Activated CD4-positive, CD25-positive, alpha-beta regulatory T cell treated with anti-CD3 and anti-CD28 coated beads, Interleukin-2, amount 50 U/mL, for 24 hours (primary cell): Measurements from ENCODE around the gene MXD3.
"Not testable (repeated sequence)": the region's sequence is repeated elsewhere in the genome, so short reads cannot be mapped to it uniquely, and the experiment has no call there.

Source experiments
- ATAC-seq, 2 donors: fragments of 150-1000 bp; cut with Tn5 transposase; one replicate each; pipeline ENCODE4 v1.10.0; 2021; ENCODE audit warnings: mild to moderate bottlenecking in 1 of 2, moderate library complexity in 1 of 2

Gene MXD3, protein sequence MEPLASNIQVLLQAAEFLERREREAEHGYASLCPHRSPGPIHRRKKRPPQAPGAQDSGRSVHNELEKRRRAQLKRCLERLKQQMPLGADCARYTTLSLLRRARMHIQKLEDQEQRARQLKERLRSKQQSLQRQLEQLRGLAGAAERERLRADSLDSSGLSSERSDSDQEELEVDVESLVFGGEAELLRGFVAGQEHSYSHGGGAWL

DNA sequence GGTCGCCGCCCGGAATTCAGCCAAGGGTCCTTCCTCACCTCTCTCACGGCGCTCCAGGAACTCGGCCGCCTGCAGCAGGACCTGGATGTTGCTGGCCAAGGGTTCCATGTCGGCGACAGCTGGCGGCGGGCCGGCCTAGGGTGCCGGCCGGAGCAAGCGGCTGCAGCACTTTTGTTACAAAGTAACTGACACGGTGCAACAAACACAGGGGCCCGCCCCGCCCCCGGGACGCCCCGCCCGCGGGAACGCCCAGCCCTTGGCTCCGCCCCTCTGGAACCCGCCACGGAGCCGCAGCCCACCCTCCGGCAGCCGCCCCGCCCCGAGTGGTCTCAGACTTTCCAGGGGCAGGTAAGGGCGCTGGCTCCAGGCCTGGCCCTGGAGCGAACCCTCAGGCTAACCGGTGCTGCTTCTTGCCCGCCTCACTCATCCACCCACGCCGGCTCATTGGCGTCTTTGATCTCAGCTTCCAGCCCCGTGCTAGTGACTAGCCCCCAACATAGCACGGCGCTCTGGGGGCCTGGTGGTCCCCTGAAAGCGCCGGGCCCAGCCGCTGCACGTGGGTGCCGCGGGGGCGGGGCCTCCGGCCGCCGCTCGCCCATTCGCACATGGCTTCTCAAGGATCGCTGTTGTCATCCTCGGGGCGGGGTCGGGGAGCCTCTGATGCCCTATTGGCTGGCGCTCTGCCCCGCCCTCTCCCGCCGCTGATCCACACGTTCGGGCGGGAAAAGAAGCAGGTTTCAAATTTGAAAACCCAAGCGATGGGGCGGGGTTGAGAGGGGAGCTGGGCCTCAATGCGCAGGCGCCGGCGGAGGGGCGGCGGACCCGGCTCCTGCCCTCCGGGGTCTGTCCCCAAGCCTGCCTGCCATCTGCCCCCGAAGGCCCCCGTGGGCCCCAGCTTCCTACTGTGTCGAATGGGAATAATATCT lies at the start of gene MXD3:
TSS of gene MXD3 (minus strand) at position 176 of the 926 bp plus-strand sequence. CDS start at position 108, 68 bp downstream.
- ATAC-seq = peak; percentile 92 to 93

DNA sequence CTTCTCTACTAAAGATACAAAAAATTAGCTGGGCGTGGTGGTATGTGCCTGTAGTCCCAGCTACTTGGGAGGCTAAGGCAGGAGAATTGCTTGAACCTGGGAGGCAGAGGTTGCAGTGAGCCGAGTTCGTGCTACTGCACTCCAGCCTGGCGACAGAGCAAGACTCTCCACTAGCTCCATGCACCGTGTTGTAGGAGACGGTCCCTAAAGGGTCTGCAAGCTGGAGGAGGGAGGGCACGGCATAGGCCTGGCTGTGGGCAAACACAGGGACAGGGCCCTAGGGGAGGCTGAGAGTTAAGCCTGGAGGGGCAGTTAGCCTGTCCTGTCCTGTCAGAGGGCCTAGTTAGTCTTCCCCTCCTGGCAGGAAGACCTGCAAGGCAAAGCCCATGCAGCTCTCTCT lies 49.0 kb upstream of the MXD3 start:
- not testable (repeated sequence) for ATAC-seq

DNA sequence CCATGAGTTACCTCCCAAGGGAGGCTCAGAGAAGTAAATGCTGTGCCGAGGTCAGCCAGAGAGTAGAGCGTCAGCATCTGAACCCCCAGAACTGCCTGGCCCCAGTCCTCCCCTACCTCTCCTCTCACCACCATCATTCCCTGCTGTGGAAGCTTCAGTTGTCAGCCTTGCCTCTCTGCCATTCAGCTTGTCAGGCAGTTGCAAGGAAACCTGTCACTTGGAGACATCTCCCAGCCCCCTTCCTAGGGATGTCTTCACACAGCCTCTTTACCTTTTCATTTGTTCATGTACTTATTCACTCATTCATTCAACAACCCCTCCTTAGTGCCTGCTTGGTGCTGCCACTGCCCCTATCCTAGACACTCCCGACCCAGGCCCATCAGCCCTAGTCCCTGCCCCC lies 48.2 kb upstream of the MXD3 start:
- ATAC-seq = no peak

GRCh38 chr5:177359451-177359851 lies 47.8 kb upstream of the MXD3 start:
- ATAC-seq = no peak

- no peak for ATAC-seq
These were observed 46.7 kb upstream of the MXD3 start for GRCh38 chr5:177358370-177358819.

GRCh38 chr5:177357459-177358351 lies 46.0 kb upstream of the MXD3 start, which contains the start of gene RGS14:
Gene RGS14, plus strand, starts transcription at chr5:177357924. Its CDS starts 101 bp downstream, at chr5:177358025.
- peak; percentile 95 for ATAC-seq

GRCh38 chr5:177357146-177357458 lies 45.4 kb upstream of the MXD3 start:
- ATAC-seq = peak in 1 of 2 donors; percentile 3

GRCh38 chr5:177356746-177357145 lies 45.0 kb upstream of the MXD3 start:
- ATAC-seq = no peak

DNA sequence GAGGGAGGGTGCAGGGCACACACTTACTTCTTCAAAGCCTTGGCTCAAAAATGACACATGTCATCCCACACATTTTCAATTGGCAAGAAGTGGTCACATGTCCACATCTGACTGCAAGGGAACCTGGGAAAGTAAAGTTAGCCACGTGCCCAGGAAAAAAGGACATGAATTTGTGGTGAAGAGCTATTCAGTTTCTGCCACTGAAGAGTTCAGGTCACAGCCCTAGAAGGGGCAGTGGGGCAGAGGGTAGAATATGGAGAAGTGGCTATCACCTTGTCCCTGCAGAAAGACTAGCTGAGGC lies 44.1 kb upstream of the MXD3 start:
- ATAC-seq = no peak

DNA sequence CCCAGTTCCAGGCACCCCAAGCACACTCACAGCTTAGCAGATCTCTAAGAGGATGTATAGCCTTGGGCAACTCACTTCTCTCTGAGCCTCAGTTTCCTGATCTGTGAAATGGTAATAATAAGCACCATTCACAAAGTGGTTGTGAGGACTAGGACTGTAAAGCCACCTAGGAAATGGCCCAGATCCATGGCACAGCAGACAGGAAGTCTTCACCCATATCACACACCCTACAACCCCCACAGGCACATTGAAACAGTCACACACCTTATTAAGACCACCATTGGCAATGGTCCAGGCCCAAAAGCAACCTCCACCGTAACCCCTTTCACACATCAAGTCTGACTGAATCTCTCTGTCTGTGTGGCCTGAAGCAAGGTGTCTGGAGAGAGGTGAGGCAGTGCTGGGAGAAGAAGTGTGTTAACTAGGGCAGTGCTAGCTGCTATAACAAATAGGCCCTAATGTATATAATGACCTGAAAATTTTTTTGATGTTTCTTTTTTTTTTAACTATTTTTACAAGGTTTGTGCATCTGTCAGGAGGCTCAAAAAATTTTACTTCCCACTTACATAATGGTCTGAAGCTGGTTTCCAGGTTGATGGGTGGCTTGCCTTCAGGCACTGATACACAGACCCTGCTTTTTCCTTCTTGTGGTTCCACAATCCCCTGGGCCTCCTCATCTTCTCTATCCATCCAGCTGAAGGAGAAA lies 43.6 kb upstream of the MXD3 start:
- no peak for ATAC-seq

GRCh38 chr5:177354711-177355110 lies 43.0 kb upstream of the MXD3 start:
- no peak for ATAC-seq

DNA sequence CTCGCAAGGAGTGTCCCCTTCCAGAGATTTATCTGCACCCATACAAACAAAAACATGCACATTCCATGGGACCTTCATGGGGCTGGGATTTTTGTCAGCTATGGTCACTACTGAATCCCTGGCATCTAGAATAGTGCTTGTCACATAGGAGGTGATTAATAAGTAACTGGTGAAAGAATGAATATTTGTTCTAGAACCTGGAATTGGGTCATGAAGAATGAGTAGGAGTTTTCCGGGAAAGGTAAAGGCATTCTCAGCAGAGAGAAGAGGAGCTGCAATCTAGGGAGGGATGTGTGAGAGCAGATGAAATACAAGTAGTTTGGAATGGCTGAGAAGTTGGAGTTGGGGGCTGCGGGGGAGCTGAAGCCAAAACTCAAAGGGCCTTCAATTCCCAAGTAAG lies 42.6 kb upstream of the MXD3 start:
- no peak for ATAC-seq

DNA sequence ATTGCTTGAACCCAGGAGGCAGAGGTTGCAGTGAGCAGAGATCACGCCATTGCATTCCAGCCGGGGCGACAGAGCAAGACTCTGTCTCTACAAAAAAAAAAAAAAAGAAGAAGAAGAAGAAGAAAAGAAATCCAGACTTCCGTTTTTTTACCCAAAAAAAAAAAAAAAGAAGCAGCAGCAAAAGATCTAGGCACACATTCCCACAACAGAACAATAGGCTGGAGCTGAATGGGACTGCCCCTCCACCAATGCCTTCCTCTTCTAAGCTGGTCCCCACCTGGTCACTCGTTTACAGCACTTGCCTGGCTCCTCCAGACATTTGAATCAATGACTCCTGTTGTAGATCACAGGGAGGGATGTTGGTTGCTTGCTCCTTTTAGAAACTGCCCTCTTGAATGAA lies 41.4 kb upstream of the MXD3 start:
- ATAC-seq = no peak

- peak; percentile 98 for ATAC-seq
These were observed 40.0 kb upstream of the MXD3 start, which contains the start of gene LMAN2 for GRCh38 chr5:177351392-177352329. Gene LMAN2, minus strand, starts transcription at chr5:177351668. Its CDS starts 21 bp downstream, at chr5:177351647.

DNA sequence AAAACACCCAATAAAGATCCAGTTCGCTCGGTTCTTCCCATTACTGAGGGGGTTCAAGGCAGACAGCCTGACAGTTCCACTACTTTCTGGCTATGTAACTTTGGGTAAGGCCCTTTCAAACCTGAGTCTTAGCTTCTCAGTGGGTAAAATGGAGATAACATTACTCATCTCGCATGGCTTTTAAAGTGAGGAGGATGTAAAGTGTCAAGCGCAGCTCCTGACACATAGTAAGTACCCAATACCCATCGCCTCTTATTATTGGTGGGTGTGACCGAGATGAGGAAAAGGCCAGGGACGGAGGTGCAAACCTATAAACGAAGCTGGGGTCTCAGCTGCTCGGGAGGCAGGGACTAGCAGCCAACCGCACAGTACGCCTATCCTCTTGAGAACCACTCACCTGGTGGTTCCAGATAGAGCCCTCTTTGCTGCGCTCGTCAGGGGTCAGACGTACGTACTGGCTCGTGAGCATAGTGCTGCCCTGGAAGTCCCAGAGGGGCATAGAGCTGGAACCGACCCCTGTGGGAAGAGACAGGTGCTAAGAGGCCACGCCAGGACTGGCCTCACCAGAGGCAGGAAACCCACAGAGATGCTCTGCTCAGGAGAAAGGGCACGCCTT lies 39.2 kb upstream of the MXD3 start:
- no peak for ATAC-seq

DNA sequence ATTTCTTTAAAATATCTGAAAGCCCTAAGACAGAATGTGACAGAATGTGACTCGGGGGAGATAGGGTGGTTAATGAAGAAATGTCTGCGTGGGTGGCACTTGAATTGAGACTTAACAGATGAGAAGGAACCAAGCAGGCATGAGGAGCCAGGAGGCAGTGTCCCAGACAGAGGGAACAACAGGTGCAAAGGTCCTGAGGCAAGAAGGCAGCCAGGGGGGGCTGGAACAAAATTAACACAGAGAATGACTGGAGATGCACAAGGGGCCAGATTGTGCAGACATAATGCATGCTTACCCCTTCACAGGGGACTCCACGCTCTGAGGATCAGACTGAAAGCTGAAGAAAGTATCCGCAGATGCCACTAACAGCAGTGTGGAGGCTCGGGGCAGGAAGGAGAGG lies 38.1 kb upstream of the MXD3 start:
- no peak for ATAC-seq

DNA sequence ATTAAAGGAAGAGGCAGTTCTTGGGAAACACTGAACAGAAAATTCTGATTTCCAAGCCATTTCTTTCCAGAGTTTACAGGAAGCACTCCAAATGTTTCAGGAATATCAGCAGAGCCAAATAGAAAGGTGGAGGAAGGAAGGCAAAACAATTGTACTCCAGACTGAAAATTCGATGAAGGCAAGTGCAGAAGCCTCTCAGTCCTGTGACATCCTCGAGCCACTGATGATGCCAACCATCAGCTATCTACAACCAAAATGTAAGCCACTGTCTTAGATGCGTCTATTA lies 37.6 kb upstream of the MXD3 start:
- no peak for ATAC-seq

DNA sequence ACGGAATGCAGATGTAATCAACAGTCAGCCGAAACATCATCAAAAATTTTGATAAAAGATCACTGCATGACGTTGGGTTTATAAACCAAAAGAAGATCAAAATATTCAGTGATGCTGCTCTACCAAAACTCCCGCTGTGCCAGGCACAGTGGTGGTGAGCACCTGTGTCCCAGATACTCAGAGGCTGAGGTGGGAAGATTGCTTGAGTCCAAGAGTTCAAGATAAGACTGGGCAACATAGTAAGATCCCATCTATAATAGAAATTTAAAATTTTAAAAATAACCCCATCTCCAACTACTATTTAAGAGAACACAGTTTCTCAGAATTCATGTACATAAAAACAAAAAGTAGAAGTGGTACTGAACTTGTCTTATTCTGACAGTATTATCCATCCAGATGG lies 36.0 kb upstream of the MXD3 start:
- no peak for ATAC-seq

DNA sequence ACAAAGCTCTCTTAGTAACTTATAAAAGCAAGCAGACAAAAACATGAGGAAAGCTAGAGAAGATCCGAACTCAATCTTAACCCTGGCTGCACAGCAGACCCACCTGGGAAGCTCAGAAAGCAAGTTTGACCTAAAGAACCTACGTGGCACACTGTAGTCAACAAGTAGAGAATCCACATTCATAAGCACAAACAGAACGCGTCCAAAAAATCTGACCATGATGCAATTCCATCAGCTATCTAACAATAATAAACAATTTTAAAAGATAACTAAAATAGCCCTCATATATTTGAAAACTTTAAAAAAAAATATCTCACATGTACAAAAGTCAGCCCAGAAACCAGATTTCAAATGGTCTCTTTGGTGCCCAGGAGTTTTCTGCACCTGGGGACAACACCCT lies 35.1 kb upstream of the MXD3 start:
- ATAC-seq = no peak

- ATAC-seq = no peak
These were observed 33.2 kb upstream of the MXD3 start for GRCh38 chr5:177344891-177345290.

GRCh38 chr5:177343777-177344176 lies 32.1 kb upstream of the MXD3 start:
- ATAC-seq = no peak
